Nephron progenitor cell (in vitro differentiated cells): ENCODE results near the gene CAMK2D.

Source experiments
- DNase-seq: peaks from one replicate; pipeline ENCODE4 v3.0.0; 2021
- H3K27ac Mint-ChIP-seq: 2 replicates; pipeline ENCODE4 v1.8.0; 2021; ENCODE audit warnings: mild to moderate bottlenecking, moderate library complexity, mixed read lengths
- H3K27me3 Mint-ChIP-seq: 2 replicates; pipeline ENCODE4 v1.8.0; 2021; ENCODE audit warnings: mild to moderate bottlenecking, low read depth, mixed read lengths; ENCODE audit not compliant: poor library complexity
- H3K36me3 Mint-ChIP-seq: 2 replicates; pipeline ENCODE4 v1.8.0; 2021; ENCODE audit warnings: low read depth, mixed read lengths
- H3K4me1 Mint-ChIP-seq: 2 replicates; pipeline ENCODE4 v1.8.0; 2021; ENCODE audit warnings: mixed read lengths
- H3K4me3 Mint-ChIP-seq: 2 replicates; pipeline ENCODE4 v1.8.0; 2021; ENCODE audit warnings: mild to moderate bottlenecking, moderate library complexity, mixed read lengths
- H3K9me3 Mint-ChIP-seq: 2 replicates; pipeline ENCODE4 v1.8.0; 2021; ENCODE audit warnings: mild to moderate bottlenecking, moderate library complexity, mixed read lengths
- TF ChIP-seq, protein P1 (sequence below): fragments of 200-600 bp; sonication (generic); IDR thresholded peaks from 2 replicates; pipeline ENCODE4 v1.5.0; 2021; ENCODE audit warnings: antibody characterized with exemption

Gene CAMK2D

DNA sequence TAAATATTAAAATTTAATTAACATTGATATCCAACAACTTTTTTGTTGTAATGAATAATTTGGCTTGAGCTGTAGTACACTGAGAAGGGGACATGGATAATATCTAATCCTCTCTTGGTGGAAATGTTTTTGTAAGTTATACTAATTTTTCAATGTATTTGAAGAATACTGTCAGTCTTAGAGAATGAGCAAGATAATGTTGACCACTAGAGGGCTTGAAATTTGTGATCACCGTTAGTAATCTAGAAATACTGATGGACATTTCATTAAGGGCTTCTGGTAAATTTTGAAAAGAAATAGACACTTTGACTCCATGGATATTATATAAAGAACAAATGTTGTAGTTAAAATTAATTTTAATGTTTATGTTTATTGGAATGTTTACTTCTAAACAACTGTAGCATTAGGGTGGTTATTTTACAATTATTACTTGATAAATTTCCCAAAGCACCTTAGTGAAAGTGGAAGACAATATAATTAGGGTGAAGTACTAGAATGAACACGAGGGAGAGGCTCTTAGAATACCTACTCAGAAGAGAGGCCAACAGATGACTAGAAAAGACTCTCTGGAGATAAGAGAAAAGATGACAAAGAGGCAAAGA, 20.0 kb upstream of the CAMK2D start:
- H3K36me3 Mint-ChIP-seq, result no peaks in the 10 kb centered on the region
- no peak overlapping the region for H3K4me3 Mint-ChIP-seq
- TF ChIP-seq, protein P1, sequence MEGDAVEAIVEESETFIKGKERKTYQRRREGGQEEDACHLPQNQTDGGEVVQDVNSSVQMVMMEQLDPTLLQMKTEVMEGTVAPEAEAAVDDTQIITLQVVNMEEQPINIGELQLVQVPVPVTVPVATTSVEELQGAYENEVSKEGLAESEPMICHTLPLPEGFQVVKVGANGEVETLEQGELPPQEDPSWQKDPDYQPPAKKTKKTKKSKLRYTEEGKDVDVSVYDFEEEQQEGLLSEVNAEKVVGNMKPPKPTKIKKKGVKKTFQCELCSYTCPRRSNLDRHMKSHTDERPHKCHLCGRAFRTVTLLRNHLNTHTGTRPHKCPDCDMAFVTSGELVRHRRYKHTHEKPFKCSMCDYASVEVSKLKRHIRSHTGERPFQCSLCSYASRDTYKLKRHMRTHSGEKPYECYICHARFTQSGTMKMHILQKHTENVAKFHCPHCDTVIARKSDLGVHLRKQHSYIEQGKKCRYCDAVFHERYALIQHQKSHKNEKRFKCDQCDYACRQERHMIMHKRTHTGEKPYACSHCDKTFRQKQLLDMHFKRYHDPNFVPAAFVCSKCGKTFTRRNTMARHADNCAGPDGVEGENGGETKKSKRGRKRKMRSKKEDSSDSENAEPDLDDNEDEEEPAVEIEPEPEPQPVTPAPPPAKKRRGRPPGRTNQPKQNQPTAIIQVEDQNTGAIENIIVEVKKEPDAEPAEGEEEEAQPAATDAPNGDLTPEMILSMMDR, result peak; percentile 67
- no peaks in the 10 kb centered on the region for H3K9me3 Mint-ChIP-seq
- DNase-seq, result no peak
- peaks cover 6% of the 10 kb centered on the region for H3K27me3 Mint-ChIP-seq
- H3K27ac Mint-ChIP-seq, result no peak overlapping the region
- no peaks in the 10 kb centered on the region for H3K4me1 Mint-ChIP-seq

- Mint-ChIP-seq H3K4me3 (no peak overlapping the region), H3K9me3 (no peaks in the 10 kb centered on the region)
Measured at GRCh38 chr4:113776679-113777078, 15.1 kb upstream of the CAMK2D start.

DNA sequence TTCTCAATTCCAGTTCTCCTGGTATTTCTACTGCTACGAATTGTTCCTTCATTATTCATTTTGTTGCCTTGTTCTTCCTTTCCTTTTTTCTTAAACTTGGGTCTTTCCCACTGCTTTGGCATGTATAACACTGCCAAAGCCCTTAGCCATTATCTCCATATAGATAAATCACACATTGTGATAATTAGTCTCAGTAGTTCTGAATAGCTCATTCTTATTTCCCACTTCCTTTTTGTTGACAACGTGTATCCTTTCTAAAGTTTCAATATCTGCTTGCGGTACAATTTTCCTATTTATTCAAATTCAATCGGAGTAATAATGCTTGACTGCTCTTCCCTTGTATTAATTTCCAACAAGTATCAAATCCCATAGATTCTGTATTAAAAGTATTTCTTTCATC, 14.5 kb upstream of the CAMK2D start:
- Mint-ChIP-seq H3K36me3 (no peaks in the 10 kb centered on the region), H3K4me1 (no peaks in the 10 kb centered on the region), H3K9me3 (no peaks in the 10 kb centered on the region), H3K4me3 (no peak overlapping the region), H3K27ac (no peak overlapping the region), H3K27me3 (peaks cover 7% of the 10 kb centered on the region)
- DNase-seq, result no peak
- TF ChIP-seq, protein P1, result no peak

More at GRCh38 chr4:113776679-113777078, 15.1 kb upstream of the CAMK2D start:
- no peak for DNase-seq
- Mint-ChIP-seq H3K27ac (no peak overlapping the region), H3K36me3 (no peaks in the 10 kb centered on the region), H3K27me3 (peaks cover 7% of the 10 kb centered on the region), H3K4me1 (no peaks in the 10 kb centered on the region)
- TF ChIP-seq, protein P1, result no peak

- H3K36me3 Mint-ChIP-seq, result no peaks in the 10 kb centered on the region
- H3K27ac Mint-ChIP-seq, result no peak overlapping the region
- peaks cover 7% of the 10 kb centered on the region for H3K27me3 Mint-ChIP-seq
- H3K4me3 Mint-ChIP-seq, result no peak overlapping the region
- H3K4me1 Mint-ChIP-seq, result no peaks in the 10 kb centered on the region
- no peak for DNase-seq
- no peaks in the 10 kb centered on the region for H3K9me3 Mint-ChIP-seq
- TF ChIP-seq, protein P1, result no peak
Measured at GRCh38 chr4:113773756-113774155, 12.2 kb upstream of the CAMK2D start.

DNA sequence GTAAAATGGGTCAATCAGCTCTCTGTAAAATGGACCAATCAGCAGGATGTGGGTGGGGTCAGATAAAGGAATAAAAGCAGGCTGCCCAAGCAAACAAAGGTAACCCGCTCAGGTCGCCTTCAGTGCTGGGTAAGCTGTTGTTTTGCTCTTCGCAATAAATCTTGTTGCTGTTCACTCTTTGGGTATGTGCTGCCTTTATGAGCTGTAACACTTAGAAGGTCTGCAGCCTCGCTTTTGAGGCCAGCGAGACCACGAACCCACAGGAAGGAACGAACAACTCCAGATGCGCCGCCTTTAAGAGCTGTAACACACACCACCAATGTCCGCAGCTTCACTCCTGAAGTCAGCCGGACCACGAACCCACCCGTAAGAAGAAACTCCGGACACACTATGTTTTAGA, 11.5 kb upstream of the CAMK2D start:
- H3K4me1 Mint-ChIP-seq, result no peaks in the 10 kb centered on the region
- TF ChIP-seq, protein P1, result no peak
- no peaks in the 10 kb centered on the region for H3K9me3 Mint-ChIP-seq
- DNase-seq, result no peak
- no peak overlapping the region for H3K4me3 Mint-ChIP-seq
- no peaks in the 10 kb centered on the region for H3K36me3 Mint-ChIP-seq
- peaks cover 7% of the 10 kb centered on the region for H3K27me3 Mint-ChIP-seq
- H3K27ac Mint-ChIP-seq, result no peak overlapping the region

- no peaks in the 10 kb centered on the region for H3K36me3 Mint-ChIP-seq
Measured at GRCh38 chr4:113772319-113772718, 10.8 kb upstream of the CAMK2D start.

More at GRCh38 chr4:113772319-113772718, 10.8 kb upstream of the CAMK2D start:
- no peak for DNase-seq
- TF ChIP-seq, protein P1, result no peak
- no peak overlapping the region for H3K4me3 Mint-ChIP-seq
- peaks cover 7% of the 10 kb centered on the region for H3K27me3 Mint-ChIP-seq
- no peaks in the 10 kb centered on the region for H3K4me1 Mint-ChIP-seq
- H3K9me3 Mint-ChIP-seq, result no peaks in the 10 kb centered on the region
- H3K27ac Mint-ChIP-seq, result no peak overlapping the region
